Esophagus squamous epithelium (tissue), 5 donors: Measurements from ENCODE around the gene OR4A16. TPM values are rescaled to one million over a fixed set of nuclear protein-coding genes. Genes with fewer than 3 reads are reported as not detected.

Source experiments
- DNase-seq: peaks from one replicate; lab custom pipeline; 2025; lab: John Stamatoyannopoulos, UW
- H3K27ac ChIP-seq, 4 donors: fragments of 200-600 bp; sonication (generic); one replicate each; pipeline ENCODE4 v1.5.1; 2016 to 2019; ENCODE audit warnings: mild to moderate bottlenecking in 1 of 4
- H3K27me3 ChIP-seq, 4 donors: fragments of 200-600 bp; sonication (generic); 1 replicate in 3 of 4; 2 replicates in 1 of 4; pipeline versions ENCODE4 v1.5.1 to v1.6.0; 2017 to 2021; ENCODE audit warnings: antibody characterized with exemption in 1 of 4
- H3K36me3 ChIP-seq, 3 donors: fragments of 200-600 bp; sonication (generic); one replicate each; pipeline ENCODE4 v1.5.1; 2016 to 2019
- H3K4me1 ChIP-seq, 3 donors: fragments of 200-600 bp; sonication (generic); one replicate each; pipeline ENCODE4 v1.5.1; 2017 to 2019
- H3K4me3 ChIP-seq, 4 donors: fragments of 200-600 bp; sonication (generic); 1 replicate in 3 of 4; 2 replicates in 1 of 4; pipeline ENCODE4 v1.5.1; 2016 to 2019; ENCODE audit warnings: mild to moderate bottlenecking in 2 of 4, moderate library complexity in 1 of 4
- H3K9me3 ChIP-seq, 3 donors: fragments of 200-600 bp; sonication (generic); one replicate each; pipeline ENCODE4 v1.5.1; 2016 to 2019
- CTCF ChIP-seq, 6 experiments: fragments of 450-650 bp in 4 of 6; fragments of 200-600 bp in 2 of 6; sonication (generic) in 2 of 6; IDR thresholded peaks; one replicate each; pipeline ENCODE4 v1.5.1; 2016 to 2019; ENCODE audit warnings: antibody characterized with exemption in 6 of 6, mild to moderate bottlenecking in 4 of 6, moderate library complexity in 4 of 6
- POLR2A ChIP-seq, 4 donors: fragments of 450-650 bp; IDR thresholded peaks; one replicate each; pipeline ENCODE4 v1.6.1; 2017; ENCODE audit warnings: antibody characterized with exemption in 4 of 4, mild to moderate bottlenecking in 4 of 4, moderate library complexity in 3 of 4
- WGBS, 2 donors: methylation state at CpG; one replicate each; pipeline ENCODE4 v1.1.5; 2018; 5-methylcytosine and 5-hydroxymethylcytosine counted together
- intact Hi-C: fragments of 100-400 bp; cut with DNase I; formaldehyde crosslinking; loops from one replicate; pipeline ENCODE4 v1.15.0; 2022
- total RNA-seq, 4 donors: library from RNA; depleted of rRNA; stranded (reverse); fragments of >200 nt; gene quantifications; one replicate each; pipeline ENCODE4 v1.1.0, GENCODE V29; 2016
- donor health status: DM: yes; HTN: yes; CAD: no.

Gene OR4A16
- total RNA-seq, 4 donors from 2014 or later: not detected

GRCh38 chr11:55367674-55368073, 24.7 kb downstream of the OR4A16 start, which contains the start of gene OR4A15:
Gene OR4A15, plus strand, starts transcription at chr11:55367974. Its CDS starts 0 bp downstream, at chr11:55367974.
- WGBS, 2 donors: 58 to 65% methylated on average over 4 of the region's 4 CpGs

More at GRCh38 chr11:55367674-55368073, 24.7 kb downstream of the OR4A16 start, which contains the start of gene OR4A15:
- Histone ChIP-seq H3K9me3 (peaks cover 0 to 23% (median 7%) of the 10 kb centered on the region in 3 donors), H3K36me3 (no peaks in the 10 kb centered on the region), H3K27me3 (no peaks in the 10 kb centered on the region), H3K27ac (no peak within 1 kb of the TSS), H3K4me3 (no peak within 1 kb of the TSS), H3K4me1 (no peaks in the 10 kb centered on the region)
- DNase-seq: no peak
- intact Hi-C loops: no loop called here
- TF ChIP-seq CTCF (IDR thresholded peaks at IDR 0.05) (no peak), POLR2A (IDR thresholded peaks at IDR 0.05) (no peak)

Other genes with a start within 250 kb of the OR4A16 start
- not detected for gene TRIM48, start 81.0 kb upstream of the OR4A16 start, total RNA-seq
- not detected for gene OR4A15, start 24.8 kb downstream of the OR4A16 start, total RNA-seq
- gene OR4C15, start 211.3 kb downstream of the OR4A16 start, total RNA-seq: not detected
- not detected for gene OR4C16, start 228.9 kb downstream of the OR4A16 start, total RNA-seq